A549 (cell line): ENCODE measurements around the gene LHX4. TPM values are rescaled to one million over a fixed set of nuclear protein-coding genes. Genes with fewer than 3 reads are reported as not detected.

Experiments used
- ATAC-seq, 2 experiments: fragments of 200-7000 bp in 1 of 2; fragments of >200 bp in 1 of 2; cut with Nextera tagmentation in 1 of 2; cut with Tn5 transposase in 1 of 2; 3 replicates each; pipeline versions ENCODE4 v1.8.0 to v1.9.1; 2018 to 2020; ENCODE audit warnings: mild to moderate bottlenecking in 1 of 2, moderate library complexity in 1 of 2
- CTCF ChIA-PET: fragments of 300-600 bp; sonication (Branson Sonifier 250); formaldehyde crosslinking; extraction: SDS; loops from one replicate; lab custom pipeline; 2021; ENCODE audit warnings: antibody characterized with exemption, inconsistent platforms; lab: Yijun Ruan, JAX
- POLR2A ChIA-PET: fragments of 350-600 bp; formaldehyde crosslinking; extraction: SDS; loops from one replicate; lab custom pipeline; 2021; ENCODE audit warnings: antibody characterized with exemption, inconsistent platforms; lab: Yijun Ruan, JAX
- DNase-seq, 2 experiments: peaks; one replicate each; pipeline versions ENCODE4 v3.0.0 to v3.0.0-alpha.2; 2011 to 2016; ENCODE audit warnings: low read depth in 1 of 2, low spot score in 1 of 2
- FAIRE-seq: peaks from 2 replicates; lab custom pipeline; 2011; peaks lifted over from hg19 to GRCh38; lab: Jason Lieb, UNC
- H3K27ac ChIP-seq, 2 experiments: fragments of >200 bp; sonication (Bioruptor Twin); formaldehyde crosslinking; 3 replicates each; pipeline ENCODE4 v1.5.1; 2016 to 2017
- H3K4me1 ChIP-seq: fragments of >200 bp; sonication (Bioruptor Twin); formaldehyde crosslinking; 3 replicates; pipeline ENCODE4 v1.6.1; 2016
- H3K4me2 ChIP-seq: fragments of >200 bp; sonication (Bioruptor Twin); formaldehyde crosslinking; 3 replicates; pipeline ENCODE4 v1.6.1; 2016
- H3K4me3 ChIP-seq: fragments of >200 bp; sonication (Bioruptor Twin); formaldehyde crosslinking; 3 replicates; pipeline ENCODE4 v1.5.1; 2016
- H3K9me3 ChIP-seq: fragments of >200 bp; sonication (Bioruptor Twin); formaldehyde crosslinking; 3 replicates; pipeline ENCODE4 v1.6.1; 2016
- CEBPB ChIP-seq, 2 experiments: fragments of >200 bp in 1 of 2; sonication (Bioruptor Twin) in 1 of 2; formaldehyde crosslinking in 1 of 2; IDR thresholded peaks; 2 replicates each; pipeline ENCODE4 v1.6.1; 2012 to 2016
- CHD2 ChIP-seq: fragments of 150-350 bp; IDR thresholded peaks from 2 replicates; pipeline ENCODE4 v1.6.1; 2014; ENCODE audit warnings: low read length; ENCODE audit not compliant: partially characterized antibody
- CHD4 ChIP-seq: fragments of 200-600 bp; sonication (generic); IDR thresholded peaks from 2 replicates; pipeline ENCODE4 v1.6.1; 2016; ENCODE audit warnings: antibody characterized with exemption, mild to moderate bottlenecking, borderline replicate concordance
- EHMT2 ChIP-seq: fragments of 200-600 bp; sonication (generic); IDR thresholded peaks from 2 replicates; pipeline ENCODE4 v1.6.1; 2016; ENCODE audit warnings: antibody characterized with exemption, low read depth, mild to moderate bottlenecking, moderate library complexity
- ESRRA ChIP-seq: fragments of 150-350 bp; IDR thresholded peaks from 2 replicates; pipeline ENCODE4 v1.6.1; 2014; ENCODE audit warnings: mild to moderate bottlenecking, low read length, borderline replicate concordance
- FOSB ChIP-seq: fragments of 250-450 bp; sonication (Bioruptor Pico); IDR thresholded peaks from 2 replicates; pipeline ENCODE4 v1.5.0; 2020; ENCODE audit warnings: mild to moderate bottlenecking, moderate library complexity
- FOSL2 ChIP-seq, 2 experiments: fragments of 450-650 bp in 1 of 2; fragments of >200 bp in 1 of 2; sonication (Bioruptor Twin) in 1 of 2; formaldehyde crosslinking; IDR thresholded peaks; 2 replicates each; pipeline versions ENCODE4 v1.5.0 to v1.6.1; 2016 to 2020; ENCODE audit warnings: mild to moderate bottlenecking in 1 of 2, moderate library complexity in 1 of 2
- FOXS1 ChIP-seq: fragments of 250-450 bp; sonication (Bioruptor Pico); IDR thresholded peaks from 2 replicates; pipeline ENCODE4 v1.5.0; 2020; ENCODE audit warnings: mild to moderate bottlenecking, moderate library complexity
- HDAC2 ChIP-seq: fragments of 200-600 bp; sonication (generic); IDR thresholded peaks from 2 replicates; pipeline ENCODE4 v1.6.1; 2016
- HOXB13 ChIP-seq: fragments of 250-450 bp; sonication (Bioruptor Pico); IDR thresholded peaks from 2 replicates; pipeline ENCODE4 v1.5.0; 2020; ENCODE audit warnings: low read depth, mild to moderate bottlenecking, moderate library complexity
- HOXB5 ChIP-seq: fragments of 250-450 bp; sonication (Bioruptor Pico); IDR thresholded peaks from 2 replicates; pipeline ENCODE4 v1.5.0; 2020; ENCODE audit warnings: mild to moderate bottlenecking, moderate library complexity
- JUN ChIP-seq, 2 experiments: fragments of >200 bp; sonication (Bioruptor Twin); formaldehyde crosslinking; IDR thresholded peaks; 2 replicates in 1 of 2; 3 replicates in 1 of 2; pipeline ENCODE4 v1.6.1; 2016 to 2017
- JUNB ChIP-seq: fragments of >200 bp; sonication (Bioruptor Twin); formaldehyde crosslinking; IDR thresholded peaks from 2 replicates; pipeline ENCODE4 v1.6.1; 2016
- MAFK ChIP-seq: fragments of 450-650 bp; IDR thresholded peaks from 2 replicates; pipeline ENCODE4 v1.6.1; 2014; ENCODE audit not compliant: partially characterized antibody
- MYC ChIP-seq: IDR thresholded peaks from 2 replicates; pipeline ENCODE4 v1.6.1; 2012; ENCODE audit warnings: mild to moderate bottlenecking, inconsistent platforms, low read length, improper control_type of control experiment, borderline replicate concordance
- NFE2L2 ChIP-seq: fragments of 150-350 bp; conservative IDR thresholded peaks from 2 replicates; pipeline ENCODE4 v1.6.1; 2014; ENCODE audit warnings: low read length
- NPAS2 ChIP-seq: fragments of 250-450 bp; sonication (Bioruptor Pico); IDR thresholded peaks from 2 replicates; pipeline ENCODE4 v1.8.0; 2022; ENCODE audit warnings: mild to moderate bottlenecking, moderate library complexity, borderline replicate concordance
- PHF8 ChIP-seq: fragments of 200-600 bp; sonication (generic); IDR thresholded peaks from 2 replicates; pipeline ENCODE4 v1.6.1; 2016; ENCODE audit warnings: low read depth, mild to moderate bottlenecking, antibody characterized with exemption, moderate library complexity, borderline replicate concordance
- POLR2A ChIP-seq: IDR thresholded peaks from 2 replicates; pipeline ENCODE4 v1.6.1; 2012; ENCODE audit warnings: mild to moderate bottlenecking, low read length
- POLR2AphosphoS2 ChIP-seq: conservative IDR thresholded peaks from 2 replicates; pipeline ENCODE4 v1.6.1; 2012; ENCODE audit warnings: low read length, improper control_type of control experiment, inconsistent platforms
- RNF2 ChIP-seq: fragments of 200-600 bp; sonication (generic); IDR thresholded peaks from 2 replicates; pipeline ENCODE4 v1.6.1; 2016; ENCODE audit warnings: low read depth, mild to moderate bottlenecking, antibody characterized with exemption, moderate library complexity, borderline replicate concordance
- TP53 ChIP-seq: fragments of 250-450 bp; sonication (Bioruptor Pico); IDR thresholded peaks from 2 replicates; pipeline ENCODE4 v1.5.0; 2021; ENCODE audit warnings: mild to moderate bottlenecking, moderate library complexity
- ZC3H11A ChIP-seq: fragments of 450-650 bp; IDR thresholded peaks from 2 replicates; pipeline ENCODE4 v1.6.1; 2014; ENCODE audit warnings: antibody characterized with exemption, mild to moderate bottlenecking
- ZFP36 ChIP-seq: fragments of 450-650 bp; IDR thresholded peaks from 2 replicates; pipeline ENCODE4 v1.6.1; 2014; ENCODE audit warnings: borderline replicate concordance; ENCODE audit not compliant: partially characterized antibody
- ZNF302 ChIP-seq: fragments of 250-450 bp; sonication (Bioruptor Pico); IDR thresholded peaks from 2 replicates; pipeline ENCODE4 v1.9.0; 2021; ENCODE audit warnings: inconsistent platforms, mild to moderate bottlenecking, moderate library complexity
- WGBS: methylation state at CpG from one replicate; pipeline ENCODE4 v1.1.6; 2017; ENCODE audit errors: missing lambda C conversion rate; 5-methylcytosine and 5-hydroxymethylcytosine counted together
- polyA plus RNA-seq, 4 experiments: library from polyadenylated mRNA; depleted of rRNA in 3 of 4; stranded (reverse); fragments of >200 nt; fragmentation: RNase III in 1 of 4; extraction: RNeasy Plus Mini Kit Qiagen cat#74134 plus additional on column Dnase treatment in 1 of 4; gene quantifications; 2 replicates in 3 of 4; 3 replicates in 1 of 4; pipeline ENCODE4 v1.2.3, GENCODE V29; 2011 to 2017
- TF ChIP-seq, protein P1 (sequence below): fragments of >200 bp; sonication (Bioruptor Twin); formaldehyde crosslinking; IDR thresholded peaks from 3 replicates; pipeline ENCODE4 v1.6.1; 2016
- TF ChIP-seq, protein P2 (sequence below): fragments of 250-450 bp; sonication (Bioruptor Pico); IDR thresholded peaks from 2 replicates; pipeline ENCODE4 v1.5.0; 2021; ENCODE audit warnings: mild to moderate bottlenecking, moderate library complexity, borderline replicate concordance
- TF ChIP-seq, protein P3 (sequence below): fragments of 150-350 bp; IDR thresholded peaks from 2 replicates; pipeline ENCODE4 v1.6.1; 2014; ENCODE audit warnings: low read depth, mild to moderate bottlenecking, low read length
- TF ChIP-seq, protein P4 (sequence below): fragments of 450-650 bp; IDR thresholded peaks from 2 replicates; pipeline ENCODE4 v1.6.1; 2014; ENCODE audit warnings: antibody characterized with exemption

The LHX4 gene
- polyA plus RNA-seq, 2 of the 4 experiments (the other 2 are of a cell fraction), result 0.62 to 0.80 TPM

DNA sequence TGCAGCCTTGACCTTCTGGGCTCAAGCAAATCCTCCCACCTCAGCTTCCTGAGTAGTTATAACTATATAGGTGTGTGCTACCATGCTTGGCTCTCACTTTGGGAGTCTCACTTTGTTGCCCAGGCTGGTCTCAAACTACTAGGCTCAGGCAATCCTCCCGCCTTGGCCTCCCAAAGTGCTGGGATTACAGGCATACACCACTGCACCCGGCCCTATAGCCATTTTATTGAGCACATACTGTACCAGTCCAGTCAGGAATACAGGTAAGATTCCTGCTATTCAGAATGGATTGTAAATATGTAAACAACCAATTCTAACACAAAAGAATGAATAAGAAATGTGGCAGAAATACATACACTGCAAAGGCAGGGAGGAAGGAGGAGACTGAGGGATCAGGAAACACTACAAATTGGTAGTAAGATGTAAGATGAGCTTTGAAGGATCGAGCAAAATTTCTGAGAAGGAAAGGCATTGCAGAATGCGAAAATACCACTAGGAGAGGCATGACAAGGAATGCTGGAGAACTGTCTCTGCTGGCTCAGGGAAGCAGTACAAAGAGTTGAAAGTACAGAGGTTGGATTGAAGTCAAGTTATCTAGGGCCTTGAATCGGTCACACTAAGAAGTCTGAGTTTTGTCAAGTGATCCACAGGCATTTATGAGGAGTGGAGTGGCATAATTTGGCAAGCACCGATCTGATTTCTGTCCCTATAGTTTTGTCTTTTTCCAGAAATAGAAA, 60.4 kb downstream of the LHX4 start:
- Histone ChIP-seq H3K4me2 (peak overlapping the region; percentile 41; the same call in 1 of the 3 replicates), H3K4me3 (no peak overlapping the region), H3K27ac (peak overlapping the region; percentile 48 to 62), H3K4me1 (peaks cover 25% of the 10 kb centered on the region), H3K9me3 (peaks cover 8% of the 10 kb centered on the region; the same call in 1 of the 3 replicates)
- CTCF ChIA-PET, result interaction anchor here (1.3 kb wide), 1 partner anchor 19 kb away, joined by 4 read pairs; no protein-coding TSS in a partner anchor
- ATAC-seq (peak in 1 of 2 experiments; percentile 23; a peak in 1 of 6 replicates), DNase-seq (no peak), FAIRE-seq (no peak)
- TF ChIP-seq JUN (IDR thresholded peaks at IDR 0.05) (no peak), RNF2 (no peak), HOXB5 (CRISPR knock-in tag) (no peak), CEBPB (IDR thresholded peaks at IDR 0.05) (no peak), CHD4 (no peak), NPAS2 (CRISPR knock-in tag) (no peak), ZFP36 (no peak), PHF8 (no peak), HOXB13 (no peak), ESRRA (no peak), HDAC2 (no peak), POLR2AphosphoS2 (no peak), FOSB (CRISPR knock-in tag) (no peak)
- TF ChIP-seq, protein P1, sequence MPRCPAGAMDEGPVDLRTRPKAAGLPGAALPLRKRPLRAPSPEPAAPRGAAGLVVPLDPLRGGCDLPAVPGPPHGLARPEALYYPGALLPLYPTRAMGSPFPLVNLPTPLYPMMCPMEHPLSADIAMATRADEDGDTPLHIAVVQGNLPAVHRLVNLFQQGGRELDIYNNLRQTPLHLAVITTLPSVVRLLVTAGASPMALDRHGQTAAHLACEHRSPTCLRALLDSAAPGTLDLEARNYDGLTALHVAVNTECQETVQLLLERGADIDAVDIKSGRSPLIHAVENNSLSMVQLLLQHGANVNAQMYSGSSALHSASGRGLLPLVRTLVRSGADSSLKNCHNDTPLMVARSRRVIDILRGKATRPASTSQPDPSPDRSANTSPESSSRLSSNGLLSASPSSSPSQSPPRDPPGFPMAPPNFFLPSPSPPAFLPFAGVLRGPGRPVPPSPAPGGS, result no peak
- TF ChIP-seq, protein P2, sequence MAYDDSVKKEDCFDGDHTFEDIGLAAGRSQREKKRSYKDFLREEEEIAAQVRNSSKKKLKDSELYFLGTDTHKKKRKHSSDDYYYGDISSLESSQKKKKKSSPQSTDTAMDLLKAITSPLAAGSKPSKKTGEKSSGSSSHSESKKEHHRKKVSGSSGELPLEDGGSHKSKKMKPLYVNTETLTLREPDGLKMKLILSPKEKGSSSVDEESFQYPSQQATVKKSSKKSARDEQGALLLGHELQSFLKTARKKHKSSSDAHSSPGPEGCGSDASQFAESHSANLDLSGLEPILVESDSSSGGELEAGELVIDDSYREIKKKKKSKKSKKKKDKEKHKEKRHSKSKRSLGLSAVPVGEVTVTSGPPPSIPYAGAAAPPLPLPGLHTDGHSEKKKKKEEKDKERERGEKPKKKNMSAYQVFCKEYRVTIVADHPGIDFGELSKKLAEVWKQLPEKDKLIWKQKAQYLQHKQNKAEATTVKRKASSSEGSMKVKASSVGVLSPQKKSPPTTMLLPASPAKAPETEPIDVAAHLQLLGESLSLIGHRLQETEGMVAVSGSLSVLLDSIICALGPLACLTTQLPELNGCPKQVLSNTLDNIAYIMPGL (CRISPR knock-in tag), result no peak
- TF ChIP-seq, protein P3, sequence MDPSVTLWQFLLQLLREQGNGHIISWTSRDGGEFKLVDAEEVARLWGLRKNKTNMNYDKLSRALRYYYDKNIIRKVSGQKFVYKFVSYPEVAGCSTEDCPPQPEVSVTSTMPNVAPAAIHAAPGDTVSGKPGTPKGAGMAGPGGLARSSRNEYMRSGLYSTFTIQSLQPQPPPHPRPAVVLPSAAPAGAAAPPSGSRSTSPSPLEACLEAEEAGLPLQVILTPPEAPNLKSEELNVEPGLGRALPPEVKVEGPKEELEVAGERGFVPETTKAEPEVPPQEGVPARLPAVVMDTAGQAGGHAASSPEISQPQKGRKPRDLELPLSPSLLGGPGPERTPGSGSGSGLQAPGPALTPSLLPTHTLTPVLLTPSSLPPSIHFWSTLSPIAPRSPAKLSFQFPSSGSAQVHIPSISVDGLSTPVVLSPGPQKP, result no peak
- WGBS, result 91% methylated on average over 6 of the region's 6 CpGs
- POLR2A ChIA-PET, result no interaction called here

DNA sequence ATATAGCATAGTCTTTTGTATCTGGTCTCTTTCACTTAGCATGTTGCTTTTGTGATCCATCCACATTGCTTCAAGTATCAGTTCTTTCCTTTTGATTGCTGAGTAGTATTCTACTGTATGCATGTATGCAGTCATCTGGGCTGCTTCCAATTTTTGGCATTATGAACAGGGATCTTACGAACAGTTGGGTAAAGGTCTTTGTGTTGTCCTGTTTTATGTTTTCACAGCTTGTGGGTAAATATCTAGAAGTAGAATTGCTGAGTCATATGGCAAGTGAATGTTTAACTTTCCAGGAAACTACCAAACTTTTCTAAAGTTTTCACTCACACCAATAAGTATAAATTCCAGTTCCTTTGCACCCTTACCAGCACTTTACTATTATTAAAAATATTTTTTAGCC, 60.9 kb downstream of the LHX4 start:
- POLR2A ChIA-PET, result no interaction called here
- peak; percentile 65 for FAIRE-seq
- H3K4me2 ChIP-seq, result peak overlapping the region; percentile 41
- peaks cover 8% of the 10 kb centered on the region; the same call in 1 of the 3 replicates for H3K9me3 ChIP-seq
- ATAC-seq, result peak in 1 of 2 experiments; percentile 75; a peak in 3 of 6 replicates
- no peak overlapping the region for H3K4me3 ChIP-seq
- CTCF ChIA-PET, result no interaction called here
- 0% methylated on average over 1 of the region's 1 CpG for WGBS
- peak overlapping the region; percentile 48 to 62 for H3K27ac ChIP-seq
- peak; percentile 19 to 80 for DNase-seq
- H3K4me1 ChIP-seq, result peaks cover 29% of the 10 kb centered on the region
- TF ChIP-seq EHMT2 (no peak), TP53 (no peak), MAFK (peak; percentile 98), CEBPB (IDR thresholded peaks at IDR 0.05) (no peak), FOXS1 (CRISPR knock-in tag) (peak; percentile 15; the same call in 1 of the 2 replicates), NFE2L2 (peak; percentile 90), FOSL2 (IDR thresholded peaks at IDR 0.05) (no peak), FOSL2 (CRISPR knock-in tag; IDR thresholded peaks at IDR 0.05) (peak; percentile 68), MYC (no peak), ZNF302 (CRISPR knock-in tag) (no peak), CHD2 (no peak), HOXB5 (CRISPR knock-in tag) (no peak), POLR2A (no peak), JUNB (no peak), ZC3H11A (no peak)
- TF ChIP-seq, protein P3, result no peak
- TF ChIP-seq, protein P1, result no peak
- TF ChIP-seq, protein P4, sequence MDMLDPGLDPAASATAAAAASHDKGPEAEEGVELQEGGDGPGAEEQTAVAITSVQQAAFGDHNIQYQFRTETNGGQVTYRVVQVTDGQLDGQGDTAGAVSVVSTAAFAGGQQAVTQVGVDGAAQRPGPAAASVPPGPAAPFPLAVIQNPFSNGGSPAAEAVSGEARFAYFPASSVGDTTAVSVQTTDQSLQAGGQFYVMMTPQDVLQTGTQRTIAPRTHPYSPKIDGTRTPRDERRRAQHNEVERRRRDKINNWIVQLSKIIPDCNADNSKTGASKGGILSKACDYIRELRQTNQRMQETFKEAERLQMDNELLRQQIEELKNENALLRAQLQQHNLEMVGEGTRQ, result no peak
